NCI-H2196 treated with DMSO at 0.1 percent for 48 hours (cell line): ENCODE results near the gene CAMK2D.

Source experiments
- DNase-seq: peaks from one replicate; lab custom pipeline; 2025; ENCODE audit not compliant: unreplicated experiment; lab: John Stamatoyannopoulos, UW

CAMK2D gene

DNA sequence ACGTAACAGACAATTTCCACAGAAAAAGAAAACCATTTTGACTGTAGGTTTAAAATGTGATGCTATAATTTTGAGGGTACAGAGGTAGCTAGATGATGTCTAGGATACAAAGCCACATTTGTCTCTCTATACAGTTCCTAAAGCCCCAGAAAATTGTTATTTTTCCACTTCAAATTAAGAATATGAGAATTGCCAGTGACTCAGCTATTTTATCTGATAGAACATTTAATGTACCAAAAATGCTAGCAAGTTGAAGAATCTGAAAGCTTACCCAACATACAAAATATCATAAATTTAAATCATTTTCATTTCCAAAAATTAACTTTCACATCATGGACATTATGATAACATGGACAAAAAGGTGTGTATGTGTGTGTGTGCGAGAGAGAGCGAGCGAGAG is 148.0 kb downstream of the CAMK2D start:
- no peak for DNase-seq

DNA sequence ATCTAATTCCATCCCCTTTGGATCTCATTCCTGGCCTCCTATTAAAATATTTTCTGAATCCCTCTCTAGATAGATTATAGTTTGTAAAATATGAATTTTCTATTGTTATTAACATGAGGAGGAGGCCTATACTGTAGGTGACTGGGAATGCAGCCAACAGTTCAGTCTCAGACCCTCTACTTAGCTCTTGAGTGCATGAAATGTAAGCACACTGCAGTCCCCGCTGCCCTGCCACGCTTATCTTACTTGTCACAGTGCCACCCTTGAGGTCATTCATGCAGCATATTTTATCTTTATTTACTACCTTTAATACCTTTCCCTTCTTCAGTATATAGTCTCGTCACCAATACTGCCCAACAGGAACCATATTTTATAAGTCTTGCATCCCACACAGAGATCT is 151.0 kb downstream of the CAMK2D start:
- DNase-seq: no peak

- DNase-seq: no peak
These were observed 153.5 kb downstream of the CAMK2D start for GRCh38 chr4:113607998-113608397.

DNA sequence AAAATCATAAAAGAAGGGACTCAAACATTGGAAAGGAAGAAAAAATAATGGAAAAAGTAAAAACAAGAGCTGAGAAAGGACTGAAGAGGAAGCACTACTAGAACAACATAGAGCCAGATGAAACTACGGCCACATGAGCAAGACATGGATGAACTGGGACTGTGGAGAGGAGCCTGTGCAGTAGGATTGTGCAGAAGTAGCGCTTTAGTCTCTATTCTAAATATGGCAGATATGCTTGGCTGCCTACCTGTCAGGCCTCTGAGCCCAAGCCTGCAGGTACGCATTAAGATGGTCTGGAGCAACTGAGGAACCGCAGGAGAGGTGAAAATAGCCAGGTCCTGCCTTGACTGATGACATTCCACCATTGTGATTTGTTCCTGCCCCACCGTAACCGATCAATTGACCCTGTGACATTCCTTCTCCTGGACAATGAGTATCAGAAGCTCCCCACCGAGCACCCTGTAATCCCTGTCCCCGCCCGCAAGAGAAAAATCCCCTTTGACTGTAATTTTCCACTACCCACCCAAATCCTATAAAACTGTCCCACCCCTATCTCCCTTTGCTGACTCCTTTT is 154.3 kb downstream of the CAMK2D start:
- no peak for DNase-seq

GRCh38 chr4:113604955-113605354 is 156.6 kb downstream of the CAMK2D start:
- DNase-seq: no peak

DNA sequence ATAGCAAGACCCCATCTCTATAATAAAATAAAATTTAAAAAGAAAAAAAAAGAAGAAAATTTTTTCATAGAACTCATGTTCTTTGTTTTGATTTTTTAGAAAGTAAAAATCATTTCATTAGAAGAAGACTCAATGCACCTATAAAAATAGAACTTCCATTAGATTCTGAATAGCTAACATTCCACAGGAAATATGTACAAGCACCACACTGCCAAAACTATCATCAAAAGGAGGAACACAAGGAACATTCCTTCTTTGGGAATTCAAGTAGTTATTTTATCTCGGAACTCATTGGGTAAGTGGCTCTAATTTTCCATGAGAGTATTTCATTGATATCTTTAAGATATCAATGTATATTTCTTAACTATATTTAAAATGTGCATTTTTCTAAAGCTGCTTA is 157.6 kb downstream of the CAMK2D start:
- DNase-seq: no peak

- DNase-seq: no peak
These were observed 158.8 kb downstream of the CAMK2D start for GRCh38 chr4:113602646-113603228.

DNA sequence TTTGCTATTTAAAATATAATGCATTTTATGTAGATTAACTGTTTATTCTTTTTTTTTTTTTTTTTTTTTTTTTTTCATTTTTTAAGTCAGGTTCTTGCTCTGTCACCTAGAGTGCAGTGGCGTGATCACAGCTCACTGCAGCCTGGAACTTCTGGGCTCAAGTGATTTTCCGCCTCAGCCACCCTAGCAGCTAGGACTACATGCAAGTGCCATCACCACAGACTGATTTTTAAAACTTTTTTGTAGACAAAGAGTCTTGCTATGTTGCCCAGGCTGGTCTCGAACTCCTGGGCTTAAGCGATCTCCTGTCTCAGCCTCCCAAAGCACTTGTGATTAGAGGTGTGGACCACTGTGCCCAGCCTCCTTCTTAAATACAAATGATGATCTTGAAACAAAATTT is 159.9 kb downstream of the CAMK2D start:
- DNase-seq: no peak

DNA sequence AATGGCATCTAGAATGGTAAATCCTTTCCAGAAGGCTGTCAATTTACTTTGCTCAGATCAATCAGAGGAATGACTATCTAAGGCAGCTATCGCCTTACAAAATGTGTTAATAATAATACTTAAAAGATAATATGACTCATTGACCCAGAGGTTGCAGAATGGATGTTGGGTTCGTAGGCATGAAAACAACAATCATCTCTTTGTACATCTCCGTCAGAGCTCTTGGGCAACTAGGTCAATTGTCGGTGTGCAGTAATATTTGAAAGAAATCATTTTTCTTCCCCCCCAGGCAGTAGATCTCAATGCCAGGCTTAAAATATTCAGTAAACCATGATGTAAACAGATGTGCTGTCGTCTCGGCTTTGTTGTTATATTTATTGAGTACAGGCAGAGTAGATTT is 165.1 kb downstream of the CAMK2D start:
- no peak for DNase-seq

DNA sequence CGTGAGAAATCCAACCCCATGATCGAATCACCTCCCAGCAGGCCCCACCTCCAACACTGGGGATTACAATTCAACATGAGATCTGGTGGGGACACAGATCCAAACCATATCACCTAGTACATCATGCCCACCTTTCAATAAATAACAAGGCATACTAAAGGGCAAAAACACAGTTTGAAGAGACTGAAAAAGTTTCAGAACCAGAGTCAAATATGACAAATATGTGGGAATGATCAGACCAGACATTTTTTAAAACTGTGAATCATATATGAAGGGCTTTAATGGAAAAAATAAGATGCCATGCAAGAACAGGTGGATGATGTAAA is 167.3 kb downstream of the CAMK2D start:
- no peak for DNase-seq

DNA sequence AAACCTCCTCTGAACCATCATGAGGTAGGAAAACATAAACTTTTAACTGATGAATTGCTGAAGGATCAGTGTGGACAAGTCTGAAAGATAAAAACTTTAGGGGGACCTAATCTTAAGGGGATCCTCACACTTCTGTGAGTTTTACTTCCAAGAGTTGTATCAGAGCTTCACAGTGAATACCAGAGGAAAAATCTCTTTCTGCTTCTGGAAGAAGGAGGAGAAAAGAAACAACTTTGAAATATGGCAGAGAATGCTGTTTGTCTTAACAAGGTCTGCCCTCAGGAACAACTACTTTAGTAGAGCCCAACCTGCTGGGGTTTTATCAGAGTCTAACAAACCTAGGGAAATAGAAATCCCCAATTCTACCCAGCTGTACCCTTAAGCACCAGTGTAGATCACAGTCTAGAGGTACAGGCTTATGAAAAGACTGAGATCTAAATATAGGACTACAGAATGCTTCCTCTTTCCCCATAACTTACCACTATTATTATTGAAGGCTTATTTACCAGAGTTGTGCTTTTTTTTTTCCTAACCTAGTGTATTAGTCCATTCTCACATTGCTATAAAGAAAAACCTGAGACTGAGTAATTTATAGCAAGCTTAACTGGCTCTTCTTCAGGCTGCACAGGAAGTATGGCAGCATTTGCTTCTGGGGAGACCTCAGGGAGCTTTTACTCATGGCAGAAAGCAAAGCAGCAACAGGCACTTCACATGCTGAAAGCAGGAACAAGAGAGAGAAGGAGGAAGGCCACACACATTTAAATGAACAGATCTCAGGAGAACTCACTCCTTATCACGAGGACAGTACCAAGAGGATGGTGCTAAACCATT is 167.9 kb downstream of the CAMK2D start:
- DNase-seq: no peak

DNA sequence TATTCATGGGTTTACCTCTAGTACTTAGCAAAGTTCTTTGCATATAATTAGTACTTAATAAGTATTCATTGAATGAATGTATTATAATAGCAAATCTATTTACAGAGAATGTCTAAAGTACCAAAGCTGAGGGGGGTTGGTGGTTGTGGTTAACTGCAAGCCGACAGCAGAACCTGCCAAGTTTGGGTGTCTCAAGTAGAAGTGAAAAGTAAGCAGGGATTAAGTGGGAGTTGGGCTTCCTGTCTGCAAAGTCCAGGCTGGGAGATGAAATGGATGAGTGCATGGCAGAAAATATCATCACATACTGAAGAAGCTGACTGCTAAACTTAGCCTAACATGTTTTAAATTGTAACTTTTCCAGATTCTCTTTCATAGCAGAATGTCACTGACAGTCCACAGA is 169.6 kb downstream of the CAMK2D start:
- DNase-seq: no peak

DNA sequence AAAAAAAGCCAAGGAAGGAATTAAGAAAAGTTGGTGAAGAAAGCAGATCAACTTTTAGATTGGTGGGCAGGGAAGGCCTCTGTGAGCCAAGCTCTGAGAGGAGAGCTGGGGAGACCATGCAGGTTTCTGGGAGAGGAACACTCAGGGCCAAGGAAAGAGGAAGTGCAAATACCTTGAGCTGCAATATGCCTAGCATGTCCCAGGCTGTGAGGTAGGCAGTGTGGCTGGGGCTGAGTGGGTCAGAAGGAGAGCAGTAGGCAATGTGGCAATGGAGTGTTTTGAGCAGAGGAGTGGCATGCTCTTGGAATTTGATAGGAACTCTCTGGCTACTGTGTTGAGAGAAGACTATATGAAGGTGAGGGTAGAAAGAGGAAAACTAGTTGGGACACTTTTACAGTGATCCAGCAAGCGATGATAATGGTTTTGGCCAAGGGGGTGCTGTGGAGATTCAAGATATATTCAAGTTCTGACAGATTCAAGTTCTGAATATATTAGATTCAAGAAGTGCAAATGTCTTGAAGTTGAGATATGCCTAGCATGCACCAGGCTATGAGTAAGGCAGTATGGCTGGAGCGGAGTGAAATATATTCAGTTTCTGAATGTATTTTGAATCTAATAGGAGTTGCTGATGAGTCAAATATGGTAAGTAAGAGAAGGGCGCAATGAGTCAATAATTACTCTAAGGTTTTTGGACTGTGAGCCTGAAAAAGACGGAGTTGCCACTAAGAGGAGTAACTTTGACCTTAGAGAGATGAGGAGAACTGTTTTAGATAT is 172.5 kb downstream of the CAMK2D start:
- no peak for DNase-seq

DNA sequence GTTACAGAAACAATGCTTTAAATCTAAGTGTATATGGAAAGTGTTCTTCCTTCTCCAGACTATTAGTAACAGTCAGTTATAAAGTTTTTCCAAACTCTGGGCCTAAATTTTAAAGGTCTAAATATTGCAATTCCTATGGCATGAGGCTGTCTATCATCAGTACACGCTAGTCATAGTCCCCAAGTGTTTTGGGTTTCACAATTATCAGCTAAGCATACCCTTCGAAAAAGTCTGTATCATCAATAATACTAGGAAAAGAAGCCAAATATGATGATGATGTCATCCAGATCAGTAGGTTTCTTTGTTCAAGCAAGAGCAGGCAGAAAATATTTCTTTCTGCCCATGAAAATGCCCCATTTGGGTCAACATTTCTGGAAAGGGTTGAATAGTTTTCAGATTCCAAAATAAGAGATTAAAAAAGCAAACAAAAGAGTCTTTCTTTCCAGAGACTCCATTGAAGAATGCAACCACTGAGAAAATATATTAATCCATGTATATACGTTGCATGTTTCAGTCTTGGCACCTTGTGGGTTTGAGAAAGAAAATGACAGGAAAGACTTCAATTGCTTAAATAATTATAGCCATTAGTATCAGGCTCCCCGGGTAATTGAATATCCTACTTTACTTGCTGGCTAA is 173.8 kb downstream of the CAMK2D start:
- no peak for DNase-seq

GRCh38 chr4:113587156-113587555 is 174.4 kb downstream of the CAMK2D start:
- DNase-seq: no peak

GRCh38 chr4:113586072-113586471 is 175.5 kb downstream of the CAMK2D start:
- no peak for DNase-seq

GRCh38 chr4:113584407-113585150 is 177.0 kb downstream of the CAMK2D start:
- DNase-seq: no peak

DNA sequence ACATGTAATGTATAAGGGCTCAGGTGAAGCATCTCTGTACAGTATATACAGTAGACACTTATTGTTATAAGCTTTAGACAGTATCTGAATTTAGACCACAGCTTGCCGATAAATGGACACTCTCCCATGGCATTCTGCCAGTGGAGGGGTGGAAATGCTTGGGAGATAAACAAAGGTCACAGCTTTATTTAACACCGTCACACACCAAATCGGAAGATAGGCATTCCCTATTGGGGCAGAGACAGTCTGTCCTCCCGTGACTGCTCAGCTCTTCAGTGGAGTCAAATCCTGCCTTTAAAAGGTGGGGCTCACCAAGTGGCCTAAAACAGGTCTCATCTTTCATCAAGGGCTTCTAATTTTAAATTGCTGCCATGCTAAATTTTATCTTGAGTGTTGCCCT is 178.8 kb downstream of the CAMK2D start:
- no peak for DNase-seq

DNA sequence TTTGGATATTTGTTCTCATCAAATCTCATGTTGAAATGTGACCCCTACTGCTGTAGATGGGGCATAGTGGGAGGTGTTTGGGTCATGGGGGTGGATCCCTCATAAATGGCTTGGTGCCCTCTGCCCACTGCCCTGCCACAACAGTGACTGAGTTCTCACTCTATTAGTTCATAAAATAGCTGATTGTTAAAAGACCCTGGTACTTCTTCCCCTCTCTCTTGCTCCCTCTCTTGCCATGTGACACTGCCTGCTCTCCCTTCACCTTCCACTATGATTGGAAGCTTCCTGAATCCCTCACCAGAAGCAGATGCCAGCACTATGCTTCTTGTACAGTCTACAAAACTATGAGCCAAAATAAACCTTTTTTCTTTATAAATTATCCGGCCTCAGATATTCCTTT is 182.2 kb downstream of the CAMK2D start:
- DNase-seq: no peak

DNA sequence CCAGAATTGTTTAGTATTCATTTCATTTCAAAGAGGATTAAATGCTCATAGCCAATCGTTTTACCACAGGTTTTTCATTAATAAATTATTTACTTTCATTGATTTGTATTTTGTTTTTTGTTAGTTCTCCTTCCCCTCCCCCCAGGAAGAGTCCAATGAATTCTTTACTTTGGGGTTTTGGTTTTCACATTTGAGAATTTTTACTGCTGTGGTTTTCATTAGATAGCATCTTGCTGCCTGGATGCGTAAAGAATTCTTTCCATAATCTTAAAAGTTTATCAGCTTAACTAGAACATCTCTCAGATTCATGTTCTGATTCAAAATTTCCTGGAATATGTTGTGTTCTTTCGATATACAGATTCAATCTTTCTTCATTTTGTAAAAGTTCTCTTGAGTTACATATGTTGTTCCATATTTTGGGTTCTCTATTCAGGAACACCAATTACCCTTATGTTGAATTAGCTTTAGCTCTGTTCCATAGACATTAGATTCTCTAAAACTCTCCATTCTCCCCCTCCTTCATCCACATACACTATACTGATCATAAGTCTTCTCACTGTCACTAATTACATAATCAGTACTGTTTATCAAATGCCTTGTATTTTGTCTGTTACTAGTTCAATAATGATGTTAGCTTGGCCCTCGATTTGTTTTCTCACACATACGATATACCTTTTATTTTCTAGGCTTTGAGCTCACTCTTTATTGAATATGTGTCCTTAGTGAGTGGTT is 184.4 kb downstream of the CAMK2D start:
- DNase-seq: no peak
